HG02840 (cell line): ENCODE measurements around the gene PKNOX2.

Experiments
- ATAC-seq: cut with Tn5 transposase; IDR thresholded peaks from one replicate; pipeline ENCODE4 v1.9.1; 2021; ENCODE audit warnings: mild to moderate bottlenecking, moderate library complexity, moderate number of reproducible peaks; ENCODE audit not compliant: unreplicated experiment, low FRiP score

PKNOX2 gene

DNA sequence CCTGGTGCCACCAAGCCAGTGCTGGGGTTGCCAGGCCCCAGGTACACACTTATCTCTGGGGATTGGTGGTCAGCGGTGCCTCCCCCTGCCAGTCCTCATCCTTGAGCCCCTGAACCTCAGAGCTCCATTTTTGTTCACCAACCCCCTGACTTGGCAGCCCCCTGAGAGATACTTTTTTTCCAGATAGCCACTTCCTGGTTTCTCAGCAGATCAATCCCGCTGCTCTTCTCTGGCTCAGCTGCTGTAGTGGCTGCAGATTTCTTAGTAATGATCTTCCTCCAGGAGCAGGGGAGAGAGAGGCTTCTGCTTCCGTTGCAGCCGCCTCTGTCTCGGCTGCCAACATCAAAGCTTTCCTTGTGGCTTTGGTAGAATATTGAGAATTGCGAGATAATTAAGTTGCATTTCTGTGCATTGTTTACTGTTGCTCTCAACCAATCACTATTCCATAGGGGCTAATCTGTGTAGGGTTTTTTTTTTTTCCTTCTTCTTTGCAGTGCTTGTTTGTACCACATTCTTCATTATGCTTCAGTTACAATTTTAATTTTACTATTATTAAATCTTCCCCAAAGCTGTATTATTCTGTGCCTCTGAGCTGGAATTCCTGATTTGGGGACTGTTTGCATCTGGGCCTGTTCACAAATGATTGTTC lies 92.1 kb downstream of the PKNOX2 start:
- no peak for ATAC-seq

- ATAC-seq = no peak
These were observed 92.6 kb downstream of the PKNOX2 start for GRCh38 chr11:125257190-125257579.

- no peak for ATAC-seq
These were observed 93.2 kb downstream of the PKNOX2 start for GRCh38 chr11:125257751-125258150.

GRCh38 chr11:125258291-125259032 lies 93.9 kb downstream of the PKNOX2 start:
- no peak for ATAC-seq

- no peak for ATAC-seq
These were observed 97.0 kb downstream of the PKNOX2 start for GRCh38 chr11:125261588-125261987.

GRCh38 chr11:125262194-125262829 lies 97.8 kb downstream of the PKNOX2 start:
- ATAC-seq = no peak

- no peak for ATAC-seq
These were observed 98.3 kb downstream of the PKNOX2 start for GRCh38 chr11:125262830-125263218.

GRCh38 chr11:125263268-125263790 lies 98.8 kb downstream of the PKNOX2 start:
- no peak for ATAC-seq

GRCh38 chr11:125264100-125265022 lies 99.8 kb downstream of the PKNOX2 start:
- no peak for ATAC-seq

- ATAC-seq = no peak
These were observed 103.0 kb downstream of the PKNOX2 start for GRCh38 chr11:125267548-125267947.

GRCh38 chr11:125268611-125269010 lies 104.1 kb downstream of the PKNOX2 start:
- ATAC-seq = no peak

DNA sequence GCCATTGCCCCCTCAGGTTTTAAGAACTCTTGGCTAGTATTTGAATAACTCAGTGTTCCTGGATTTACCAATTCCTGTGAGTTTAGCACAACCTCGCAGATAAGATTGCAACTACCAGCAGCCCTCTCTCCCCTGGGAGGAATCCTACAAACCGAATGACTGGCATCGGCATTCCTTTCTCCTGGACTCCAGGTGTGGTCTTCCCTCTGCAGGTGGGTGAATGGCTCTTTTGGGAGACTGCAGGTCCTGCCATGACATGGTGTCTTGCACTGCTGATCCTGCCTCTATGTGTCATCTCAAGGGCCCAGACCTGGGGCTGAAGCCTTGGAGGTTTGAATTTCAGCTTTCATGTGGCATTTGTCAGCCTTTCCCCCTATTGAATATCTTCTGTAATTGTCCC lies 105.6 kb downstream of the PKNOX2 start:
- no peak for ATAC-seq

- ATAC-seq = no peak
These were observed 106.2 kb downstream of the PKNOX2 start for GRCh38 chr11:125270711-125271110.

DNA sequence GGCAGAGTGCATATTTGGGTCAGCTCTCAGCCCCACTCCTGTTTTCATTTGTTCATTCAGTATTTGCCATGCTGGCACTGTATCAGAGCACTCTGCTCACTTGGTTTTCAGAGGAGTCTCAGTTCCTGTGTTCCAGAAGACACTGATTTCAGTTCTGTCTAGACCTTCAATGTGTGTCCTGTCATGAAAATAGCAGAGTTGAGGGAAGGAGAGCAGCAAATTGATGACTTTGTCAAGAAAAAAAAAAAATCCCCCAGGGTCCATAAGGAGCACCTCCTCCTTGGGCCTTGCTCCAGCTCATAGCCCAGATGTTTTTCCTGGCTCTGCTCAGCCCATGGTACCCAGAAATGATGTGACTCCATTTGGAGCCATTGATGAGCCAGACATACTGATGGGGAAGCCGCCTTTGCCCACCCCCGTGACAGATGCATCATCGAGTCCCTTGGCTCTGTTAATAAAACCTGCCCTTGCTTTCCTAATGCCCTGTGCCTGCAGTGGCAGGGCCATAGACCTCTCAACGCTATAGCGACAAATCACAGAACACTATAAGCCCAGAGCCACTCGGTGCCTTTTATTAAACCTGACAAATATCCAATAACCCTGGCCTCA lies 107.0 kb downstream of the PKNOX2 start:
- ATAC-seq = no peak

DNA sequence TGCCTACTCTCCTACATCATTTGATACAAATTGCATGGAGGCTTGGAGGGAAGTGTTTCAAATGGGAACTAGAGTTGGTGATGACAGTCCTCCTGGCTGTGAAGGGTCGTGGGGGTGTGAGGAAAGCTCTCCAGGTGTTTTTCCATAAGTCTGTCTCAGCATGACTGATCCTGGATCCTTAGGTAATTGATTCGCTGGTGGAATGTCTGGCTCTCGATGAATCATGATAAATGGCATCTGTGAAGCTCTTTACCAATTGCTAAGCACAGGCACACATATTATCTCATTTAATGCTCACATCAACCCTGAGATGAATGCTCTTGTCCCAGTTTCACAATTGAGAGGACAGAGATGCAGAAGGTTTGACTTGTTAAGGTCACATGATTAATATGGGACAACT lies 107.5 kb downstream of the PKNOX2 start:
- ATAC-seq = no peak

DNA sequence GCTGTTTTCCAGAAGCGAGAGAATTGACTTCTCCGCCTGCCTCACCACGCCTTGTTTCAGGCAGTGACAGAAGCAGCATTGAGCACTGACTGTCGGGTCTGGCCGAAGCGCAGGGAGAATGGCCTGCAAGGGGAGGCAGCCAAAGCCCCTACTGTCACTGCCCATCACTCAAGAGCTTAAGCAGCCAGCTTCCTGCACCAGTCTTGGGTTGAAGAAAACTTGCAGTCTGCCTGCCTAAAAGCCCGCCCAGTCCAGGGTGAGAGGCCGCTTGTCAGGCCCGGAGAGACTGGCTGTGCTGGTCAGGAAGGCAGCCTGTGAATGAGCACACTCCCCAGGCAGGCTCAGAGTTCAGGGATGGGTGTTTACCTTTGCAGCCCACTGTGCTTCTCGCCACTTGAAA lies 108.3 kb downstream of the PKNOX2 start:
- no peak for ATAC-seq

DNA sequence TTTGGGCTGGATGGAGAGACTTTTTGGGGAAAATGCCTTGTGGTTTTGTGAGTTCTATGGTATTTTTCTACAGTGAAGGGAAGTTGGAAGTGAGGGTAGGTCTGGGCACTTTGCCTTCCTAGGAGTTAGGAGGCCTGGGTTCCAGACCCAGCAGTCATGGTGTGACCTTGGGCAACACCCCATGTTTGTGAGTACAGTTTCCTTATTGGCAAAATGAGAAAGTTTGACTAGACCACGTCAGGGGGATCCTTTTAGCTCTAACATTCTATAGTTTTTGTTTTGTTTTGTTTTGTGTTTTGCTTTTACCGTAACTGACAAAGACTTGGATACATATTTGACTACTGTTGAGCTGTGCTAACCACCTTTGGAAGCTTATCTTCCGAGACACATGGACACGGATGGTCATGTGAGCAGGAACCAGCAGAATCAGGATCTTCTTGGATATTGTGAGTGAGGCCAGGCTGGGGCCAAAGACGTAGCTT lies 109.0 kb downstream of the PKNOX2 start:
- no peak for ATAC-seq

- no peak for ATAC-seq
These were observed 109.8 kb downstream of the PKNOX2 start for GRCh38 chr11:125274309-125274708.

GRCh38 chr11:125274774-125275173 lies 110.2 kb downstream of the PKNOX2 start:
- ATAC-seq = no peak
